Activated CD4-positive, CD25-positive, alpha-beta regulatory T cell (primary cell): ENCODE results near the gene ACACB.
"Not testable (repeated sequence)": the region's sequence is repeated elsewhere in the genome, so short reads cannot be mapped to it uniquely, and the experiment has no call there.

Experiments
- DNase-seq, 4 experiments: peaks; one replicate each; lab custom pipeline; 2025; lab: John Stamatoyannopoulos, UW

ACACB gene

GRCh38 chr12:109144224-109144623, 27.8 kb downstream of the ACACB start:
- DNase-seq: no peak

GRCh38 chr12:109147126-109147525, 30.7 kb downstream of the ACACB start:
- not testable (repeated sequence) for DNase-seq

GRCh38 chr12:109147954-109148353, 31.6 kb downstream of the ACACB start:
- DNase-seq: no peak

- DNase-seq: no peak
These were observed 33.8 kb downstream of the ACACB start for GRCh38 chr12:109150124-109150640.

- DNase-seq: no peak
These were observed 35.1 kb downstream of the ACACB start for GRCh38 chr12:109151457-109151856.

- no peak for DNase-seq
These were observed 37.5 kb downstream of the ACACB start for GRCh38 chr12:109153821-109154441.

GRCh38 chr12:109154451-109155438, 38.4 kb downstream of the ACACB start:
- peak; percentile 60 to 64 (median 62) for DNase-seq

GRCh38 chr12:109156036-109156435, 39.6 kb downstream of the ACACB start:
- DNase-seq: no peak

GRCh38 chr12:109156586-109156985, 40.2 kb downstream of the ACACB start:
- DNase-seq: no peak

GRCh38 chr12:109157986-109158385, 41.6 kb downstream of the ACACB start:
- DNase-seq: no peak

- DNase-seq: no peak
These were observed 44.0 kb downstream of the ACACB start for GRCh38 chr12:109160433-109160832.

- no peak for DNase-seq
These were observed 44.5 kb downstream of the ACACB start for GRCh38 chr12:109160873-109161272.

GRCh38 chr12:109162551-109162950, 46.2 kb downstream of the ACACB start:
- no peak for DNase-seq

GRCh38 chr12:109163167-109163566, 46.8 kb downstream of the ACACB start:
- DNase-seq: no peak

- DNase-seq: no peak
These were observed 49.2 kb downstream of the ACACB start for GRCh38 chr12:109165599-109165998.

GRCh38 chr12:109166371-109166770, 50.0 kb downstream of the ACACB start:
- DNase-seq: no peak

GRCh38 chr12:109167781-109168180, 51.4 kb downstream of the ACACB start:
- no peak for DNase-seq

GRCh38 chr12:109169262-109169661, 52.9 kb downstream of the ACACB start:
- DNase-seq: no peak

- no peak for DNase-seq
These were observed 53.3 kb downstream of the ACACB start for GRCh38 chr12:109169686-109170085.

GRCh38 chr12:109170324-109170723, 53.9 kb downstream of the ACACB start:
- DNase-seq: no peak

- DNase-seq: not testable (repeated sequence)
These were observed 56.4 kb downstream of the ACACB start for GRCh38 chr12:109172787-109173186.

GRCh38 chr12:109173443-109174240, 57.3 kb downstream of the ACACB start:
- DNase-seq: no peak
